ENCODE data around the gene DIO3. TPM values are rescaled to one million over a fixed set of nuclear protein-coding genes. Genes with fewer than 3 reads are reported as not detected.

DIO3 gene
- not detected in 2 replicates for total RNA-seq

GRCh38 chr14:101561145-101561896, at the start of gene DIO3:
Gene DIO3 (plus strand): TSS chr14:101561495.

Other genes starting within 250 kb of the DIO3 start
- gene PPP2R5C, start 200.2 kb downstream of the DIO3 start, total RNA-seq, result 61.4 and 66.3 TPM in 2 replicates

Measured in endothelial cell of coronary artery (primary cell).